Peyer's patch (tissue), 4 donors: ENCODE data around the gene NUP107. TPM values are rescaled to one million over a fixed set of nuclear protein-coding genes. Genes with fewer than 3 reads are reported as not detected.

ENCODE experiments used
- DNase-seq, 3 donors: peaks; one replicate each; pipeline ENCODE4 v3.0.0-alpha.2; 2017 to 2019
- H3K27ac ChIP-seq, 4 donors: fragments of 200-600 bp; sonication (generic); one replicate each; pipeline ENCODE4 v1.5.1; 2016 to 2019
- H3K27me3 ChIP-seq, 2 donors: fragments of 200-600 bp; sonication (generic); one replicate each; pipeline ENCODE4 v1.5.1; 2019
- H3K36me3 ChIP-seq, 3 donors: fragments of 200-600 bp; sonication (generic); one replicate each; pipeline ENCODE4 v1.5.1; 2016 to 2019
- H3K4me1 ChIP-seq, 4 donors: fragments of 200-600 bp; sonication (generic); one replicate each; pipeline ENCODE4 v1.5.1; 2016 to 2019
- H3K4me3 ChIP-seq, 4 donors: fragments of 200-600 bp; sonication (generic); 1 replicate in 3 of 4; 2 replicates in 1 of 4; pipeline ENCODE4 v1.5.1; 2016 to 2019; ENCODE audit warnings: mild to moderate bottlenecking in 1 of 4
- H3K9me3 ChIP-seq, 4 donors: fragments of 200-600 bp; sonication (generic); one replicate each; pipeline ENCODE4 v1.5.1; 2016 to 2019; ENCODE audit warnings: mild to moderate bottlenecking in 1 of 4
- POLR2A ChIP-seq, 2 donors: fragments of 450-650 bp; IDR thresholded peaks; one replicate each; pipeline ENCODE4 v1.5.1; 2017; ENCODE audit warnings: antibody characterized with exemption in 2 of 2, mild to moderate bottlenecking in 2 of 2, moderate library complexity in 2 of 2
- total RNA-seq, 4 donors: library from RNA; depleted of rRNA; stranded (reverse); fragments of >200 nt; gene quantifications; one replicate each; pipeline ENCODE4 v1.1.0, GENCODE V29; 2016
- TF ChIP-seq, protein P1 (sequence below), 6 experiments: fragments of 450-650 bp in 4 of 6; fragments of 200-600 bp in 2 of 6; sonication (generic) in 1 of 6; IDR thresholded peaks; one replicate each; pipeline ENCODE4 v1.5.1; 2017 to 2019; ENCODE audit warnings: antibody characterized with exemption in 6 of 6, mild to moderate bottlenecking in 3 of 6, moderate library complexity in 1 of 6

Gene NUP107
- total RNA-seq, 4 donors from 2014 or later, result 24.3 to 58.6 (median 36.1) TPM

GRCh38 chr12:68790081-68790951, 103.5 kb downstream of the NUP107 start:
- H3K4me3 ChIP-seq, result no peak overlapping the region
- no peaks in the 10 kb centered on the region for H3K36me3 ChIP-seq
- no peaks in the 10 kb centered on the region for H3K9me3 ChIP-seq
- DNase-seq, result no peak
- no peak overlapping the region for H3K27ac ChIP-seq
- H3K27me3 ChIP-seq, result no peaks in the 10 kb centered on the region
- H3K4me1 ChIP-seq, result peaks cover 0 to 12% (median 0%) of the 10 kb centered on the region in 4 donors
- TF ChIP-seq, protein P1, sequence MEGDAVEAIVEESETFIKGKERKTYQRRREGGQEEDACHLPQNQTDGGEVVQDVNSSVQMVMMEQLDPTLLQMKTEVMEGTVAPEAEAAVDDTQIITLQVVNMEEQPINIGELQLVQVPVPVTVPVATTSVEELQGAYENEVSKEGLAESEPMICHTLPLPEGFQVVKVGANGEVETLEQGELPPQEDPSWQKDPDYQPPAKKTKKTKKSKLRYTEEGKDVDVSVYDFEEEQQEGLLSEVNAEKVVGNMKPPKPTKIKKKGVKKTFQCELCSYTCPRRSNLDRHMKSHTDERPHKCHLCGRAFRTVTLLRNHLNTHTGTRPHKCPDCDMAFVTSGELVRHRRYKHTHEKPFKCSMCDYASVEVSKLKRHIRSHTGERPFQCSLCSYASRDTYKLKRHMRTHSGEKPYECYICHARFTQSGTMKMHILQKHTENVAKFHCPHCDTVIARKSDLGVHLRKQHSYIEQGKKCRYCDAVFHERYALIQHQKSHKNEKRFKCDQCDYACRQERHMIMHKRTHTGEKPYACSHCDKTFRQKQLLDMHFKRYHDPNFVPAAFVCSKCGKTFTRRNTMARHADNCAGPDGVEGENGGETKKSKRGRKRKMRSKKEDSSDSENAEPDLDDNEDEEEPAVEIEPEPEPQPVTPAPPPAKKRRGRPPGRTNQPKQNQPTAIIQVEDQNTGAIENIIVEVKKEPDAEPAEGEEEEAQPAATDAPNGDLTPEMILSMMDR (IDR thresholded peaks at IDR 0.05), result no peak
- TF ChIP-seq POLR2A (IDR thresholded peaks at IDR 0.05), result no peak

- no peak for TF ChIP-seq POLR2A (IDR thresholded peaks at IDR 0.05)
- TF ChIP-seq, protein P1 (IDR thresholded peaks at IDR 0.05), result no peak
- no peak overlapping the region for H3K27ac ChIP-seq
- H3K4me3 ChIP-seq, result no peak overlapping the region
- DNase-seq, result no peak
- H3K4me1 ChIP-seq, result peaks cover 0 to 12% (median 0%) of the 10 kb centered on the region in 4 donors
- no peaks in the 10 kb centered on the region for H3K9me3 ChIP-seq
- no peaks in the 10 kb centered on the region for H3K27me3 ChIP-seq
- H3K36me3 ChIP-seq, result no peaks in the 10 kb centered on the region
Measured at GRCh38 chr12:68790952-68791234, 104.1 kb downstream of the NUP107 start.

GRCh38 chr12:68791897-68792481, 105.2 kb downstream of the NUP107 start:
- H3K4me1 ChIP-seq, result peaks cover 0 to 10% (median 0%) of the 10 kb centered on the region in 4 donors
- no peaks in the 10 kb centered on the region for H3K9me3 ChIP-seq
- no peak for TF ChIP-seq POLR2A (IDR thresholded peaks at IDR 0.05)
- TF ChIP-seq, protein P1 (IDR thresholded peaks at IDR 0.05), result no peak
- H3K27ac ChIP-seq, result no peak overlapping the region
- H3K36me3 ChIP-seq, result no peaks in the 10 kb centered on the region
- no peaks in the 10 kb centered on the region for H3K27me3 ChIP-seq
- no peak overlapping the region for H3K4me3 ChIP-seq
- DNase-seq, result no peak

DNA sequence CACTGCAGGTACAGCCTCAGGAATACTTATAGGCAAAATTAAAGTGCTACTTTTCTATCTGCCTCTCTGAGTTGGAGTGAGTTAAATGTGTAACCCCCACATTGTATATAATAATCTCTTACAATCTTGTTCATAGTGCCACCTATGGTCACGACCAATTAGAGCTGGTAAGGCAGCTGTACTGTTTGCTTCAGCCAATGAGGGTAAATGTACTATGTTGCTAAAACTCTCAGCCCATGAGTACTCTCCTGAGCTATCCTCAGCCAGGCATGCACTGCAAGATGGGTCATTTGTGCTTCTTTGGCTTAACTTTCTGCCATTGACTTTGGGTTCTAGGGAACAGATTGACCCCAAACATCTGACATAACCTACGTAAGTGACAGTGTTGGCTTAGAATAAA, 106.2 kb downstream of the NUP107 start:
- no peaks in the 10 kb centered on the region for H3K27me3 ChIP-seq
- TF ChIP-seq POLR2A (IDR thresholded peaks at IDR 0.05), result no peak
- TF ChIP-seq, protein P1 (IDR thresholded peaks at IDR 0.05), result no peak
- no peaks in the 10 kb centered on the region for H3K36me3 ChIP-seq
- H3K4me1 ChIP-seq, result peaks cover 0 to 3% (median 0%) of the 10 kb centered on the region in 4 donors
- H3K9me3 ChIP-seq, result no peaks in the 10 kb centered on the region
- DNase-seq, result no peak
- H3K4me3 ChIP-seq, result no peak overlapping the region
- H3K27ac ChIP-seq, result no peak overlapping the region

DNA sequence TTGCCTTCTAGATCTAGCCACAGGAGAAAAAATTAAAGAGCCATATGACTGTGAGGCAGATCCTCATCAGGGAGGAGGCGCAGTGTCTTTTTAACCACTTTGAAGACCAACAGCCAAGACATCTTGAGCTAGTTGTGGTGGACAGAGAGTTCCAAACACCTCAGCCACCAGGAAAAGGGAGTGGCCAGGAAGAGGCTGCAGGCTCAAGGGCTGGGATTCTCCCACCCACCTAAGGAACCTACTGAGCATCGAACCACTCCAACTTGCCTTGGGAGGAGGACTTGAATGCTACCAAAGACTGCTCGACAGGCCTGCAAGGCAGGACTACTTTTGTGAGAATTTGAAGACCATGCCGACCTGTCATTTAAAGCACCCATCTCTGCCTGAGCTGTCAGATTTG, 106.7 kb downstream of the NUP107 start:
- no peak for DNase-seq
- H3K4me1 ChIP-seq, result no peaks in the 10 kb centered on the region
- no peak overlapping the region for H3K4me3 ChIP-seq
- H3K36me3 ChIP-seq, result no peaks in the 10 kb centered on the region
- no peaks in the 10 kb centered on the region for H3K9me3 ChIP-seq
- no peak overlapping the region for H3K27ac ChIP-seq
- no peak for TF ChIP-seq POLR2A (IDR thresholded peaks at IDR 0.05)
- TF ChIP-seq, protein P1 (IDR thresholded peaks at IDR 0.05), result no peak
- H3K27me3 ChIP-seq, result no peaks in the 10 kb centered on the region
